Measurements from ENCODE around the gene PTPN4.

PTPN4 gene

GRCh38 chr2:120005834-120006521, 246.3 kb downstream of the PTPN4 start:
- DNase-seq (ENCODE audit: extremely low read depth, low read depth), result no peak
- no peak for TF ChIP-seq CTCF (IDR thresholded peaks at IDR 0.05; ENCODE audit: low read depth, low read length)

DNA sequence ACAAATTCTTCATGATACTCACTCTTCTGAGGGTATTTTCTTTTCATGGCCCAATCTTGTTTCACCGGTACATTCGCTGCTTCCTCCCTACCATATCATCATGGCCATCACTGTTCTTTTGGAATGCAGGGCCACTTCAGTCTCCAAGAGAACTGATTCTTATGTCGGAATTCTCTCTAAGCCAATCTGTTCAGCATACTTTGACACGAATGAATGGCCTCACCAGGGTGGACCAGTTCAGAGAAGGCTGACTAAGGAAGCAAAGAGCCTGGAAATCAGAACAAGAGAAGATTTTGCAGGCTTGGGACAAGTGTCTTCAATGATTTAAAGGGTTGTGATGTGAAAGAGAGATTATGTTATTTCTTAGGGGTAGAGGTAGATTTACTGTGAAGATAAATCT, 248.1 kb downstream of the PTPN4 start:
- no peak for DNase-seq (ENCODE audit: extremely low read depth, low read depth)
- no peak for TF ChIP-seq CTCF (IDR thresholded peaks at IDR 0.05; ENCODE audit: low read depth, low read length)

DNA sequence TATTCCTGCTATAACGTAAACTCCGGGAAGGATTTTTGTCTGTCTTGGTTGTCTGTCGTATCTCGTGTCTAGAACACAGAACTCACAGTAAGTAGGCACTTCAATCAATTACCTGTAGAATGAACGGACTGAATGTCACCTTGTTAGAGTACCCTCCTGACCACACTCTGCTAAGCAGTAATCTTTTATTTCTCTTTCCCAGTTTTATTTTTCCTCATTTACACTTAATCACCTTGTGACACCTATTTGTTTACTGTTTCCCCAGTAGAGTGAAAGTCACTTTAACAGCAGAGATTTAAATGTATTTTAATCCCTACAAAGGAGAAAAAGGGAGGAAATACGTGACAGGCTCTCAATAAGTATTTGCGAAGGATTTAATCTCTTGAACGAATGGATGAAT, 252.6 kb downstream of the PTPN4 start:
- DNase-seq (ENCODE audit: extremely low read depth, low read depth), result no peak
- TF ChIP-seq CTCF (IDR thresholded peaks at IDR 0.05; ENCODE audit: low read depth, low read length), result no peak

DNA sequence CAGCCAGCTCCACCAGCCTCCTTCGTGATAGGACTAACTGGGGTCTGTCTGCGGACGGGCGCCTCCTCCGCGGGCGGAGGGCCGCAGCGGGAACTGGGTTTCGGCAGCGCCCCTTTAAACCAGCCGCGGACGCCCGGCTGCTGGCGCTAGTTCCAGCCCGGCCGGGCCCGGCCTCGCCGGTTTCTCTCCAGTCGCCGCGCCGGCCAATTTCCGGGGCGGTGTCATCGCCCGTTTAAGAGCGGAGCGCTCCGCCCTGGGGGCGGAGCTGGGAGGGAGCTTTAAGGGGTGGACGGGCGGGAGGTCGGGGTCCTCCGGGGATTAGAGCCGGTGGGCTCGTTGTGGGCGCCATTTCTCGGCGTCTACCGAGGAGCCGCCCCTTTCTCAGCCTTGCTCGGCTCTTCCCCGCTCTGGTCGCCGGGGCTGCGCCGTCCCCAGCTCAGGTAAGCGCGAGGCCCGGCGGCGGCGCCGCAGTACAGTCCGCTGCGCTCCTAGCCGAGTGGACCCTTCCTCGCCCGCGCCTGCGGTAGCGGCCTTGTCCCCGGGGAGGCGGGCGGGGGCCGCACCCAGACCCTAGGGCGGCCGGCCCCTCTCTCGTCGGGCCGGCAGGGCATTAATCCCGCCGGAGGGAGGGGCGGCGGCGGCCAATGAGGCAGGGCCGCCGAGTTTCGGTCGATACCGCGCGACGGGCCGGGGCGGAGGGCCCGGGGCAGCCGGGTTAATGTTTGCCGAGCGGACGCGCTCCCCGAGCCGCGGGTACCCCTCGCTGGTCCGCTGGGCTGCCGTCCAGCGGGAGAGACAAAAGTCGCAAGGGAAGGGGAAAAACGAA, 253.3 kb downstream of the PTPN4 start, which contains the start of gene EPB41L5:
TSS of gene EPB41L5 (plus strand) at position 307 of the 826 bp plus-strand sequence. CDS start 6,008 bp downstream, outside the sequence.
- DNase-seq (ENCODE audit: extremely low read depth, low read depth), result peak; percentile 75
- TF ChIP-seq CTCF (IDR thresholded peaks at IDR 0.05; ENCODE audit: low read depth, low read length), result no peak

DNA sequence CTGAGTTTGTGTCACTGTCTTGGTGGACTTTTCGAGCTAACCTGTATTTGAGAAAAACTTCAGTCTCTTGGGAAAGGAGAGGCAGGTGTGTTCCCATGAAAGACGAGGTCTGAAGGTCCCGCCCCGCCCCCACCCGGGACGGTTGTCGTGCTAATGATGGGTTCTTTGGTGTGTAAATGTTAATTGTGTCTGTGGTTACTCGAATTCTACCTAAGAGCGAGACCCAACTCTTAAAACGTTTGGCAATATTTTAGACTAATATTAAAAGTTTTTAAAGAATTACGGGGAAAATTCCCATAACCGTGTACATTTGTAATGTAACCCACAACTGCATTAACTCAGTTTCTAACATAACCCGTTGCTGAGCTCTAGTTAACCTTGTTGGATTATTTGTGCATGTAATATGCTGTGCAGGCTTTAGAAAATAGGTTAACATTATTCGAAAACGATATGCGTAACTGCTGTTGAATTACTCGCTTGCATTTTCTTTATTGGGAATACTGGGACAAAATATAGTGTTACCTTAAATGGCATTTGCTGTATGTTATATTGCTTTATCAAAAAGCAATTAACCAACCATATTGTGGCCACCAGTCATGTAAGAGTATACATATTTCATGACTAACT, 254.0 kb downstream of the PTPN4 start:
- TF ChIP-seq CTCF (IDR thresholded peaks at IDR 0.05; ENCODE audit: low read depth, low read length), result no peak
- no peak for DNase-seq (ENCODE audit: extremely low read depth, low read depth)

GRCh38 chr2:120014226-120014980, 254.7 kb downstream of the PTPN4 start:
- TF ChIP-seq CTCF (IDR thresholded peaks at IDR 0.05; ENCODE audit: low read depth, low read length), result no peak
- DNase-seq (ENCODE audit: extremely low read depth, low read depth), result no peak
